IMR-90 (cell line): ENCODE measurements around the gene FGFR4. TPM values are rescaled to one million over a fixed set of nuclear protein-coding genes. Genes with fewer than 3 reads are reported as not detected.

Experiments used
- ATAC-seq: fragments of 200-7000 bp; cut with Tn5 transposase; 2 replicates; pipeline ENCODE4 v1.9.1; 2020; ENCODE audit warnings: low read depth, mild to moderate bottlenecking, moderate library complexity
- BruUV-seq: library from RNA; stranded (reverse); fragments of 400-500 nt; replicated peaks from 2 replicates; lab custom pipeline; 2021; lab: Mats Ljungman, UMichigan
- CTCF ChIA-PET: fragments of 300-600 bp; formaldehyde crosslinking; extraction: SDS; loops from one replicate; lab custom pipeline; 2021; ENCODE audit warnings: antibody characterized with exemption; lab: Yijun Ruan, JAX
- POLR2A ChIA-PET: fragments of 300-600 bp; sonication (Branson Sonifier 250); formaldehyde crosslinking; loops from one replicate; lab custom pipeline; 2022; ENCODE audit warnings: antibody characterized with exemption; ENCODE audit not compliant: unreplicated experiment; lab: Charles Lee
- DNase-seq: peaks from one replicate; pipeline ENCODE4 v3.0.0; 2013
- H2AFZ ChIP-seq: replicated peaks from 2 replicates; pipeline ENCODE3; 2013; ENCODE audit warnings: low read length, mild to moderate bottlenecking; ENCODE audit not compliant: poor library complexity
- H2AK5ac ChIP-seq: 2 replicates; pipeline ENCODE4 v1.6.1; 2013; ENCODE audit warnings: low read depth, low read length, inconsistent platforms
- H2AK9ac ChIP-seq: replicated peaks from 2 replicates; pipeline ENCODE3; 2013; ENCODE audit warnings: mild to moderate bottlenecking, low read depth, low read length, moderate library complexity; ENCODE audit not compliant: poor library complexity
- H2BK120ac ChIP-seq: 2 replicates; pipeline ENCODE4 v1.6.1; 2013; ENCODE audit warnings: low read depth, low read length, inconsistent platforms
- H2BK15ac ChIP-seq: 3 replicates; pipeline ENCODE4 v1.6.1; 2013; ENCODE audit warnings: low read depth, low read length, inconsistent platforms
- H2BK20ac ChIP-seq: 2 replicates; pipeline ENCODE4 v1.6.1; 2013; ENCODE audit warnings: low read depth, mild to moderate bottlenecking, inconsistent platforms, low read length, moderate library complexity
- H2BK5ac ChIP-seq: 2 replicates; pipeline ENCODE4 v1.6.1; 2013; ENCODE audit warnings: mild to moderate bottlenecking, low read depth, low read length, inconsistent platforms; ENCODE audit not compliant: poor library complexity, severe bottlenecking
- H3K14ac ChIP-seq: replicated peaks from 2 replicates; pipeline ENCODE4 v1.6.1; 2013; ENCODE audit warnings: low read depth, low read length, inconsistent platforms
- H3K18ac ChIP-seq: 2 replicates; pipeline ENCODE4 v1.6.1; 2013; ENCODE audit warnings: low read depth, low read length, control low read depth
- H3K23ac ChIP-seq: 2 replicates; pipeline ENCODE4 v1.6.1; 2013; ENCODE audit warnings: low read depth, low read length, inconsistent platforms
- H3K27ac ChIP-seq: 2 replicates; pipeline ENCODE4 v1.5.1; 2013; ENCODE audit warnings: mild to moderate bottlenecking, control low read depth, low read length; ENCODE audit not compliant: insufficient read depth
- H3K27me3 ChIP-seq: 2 replicates; pipeline ENCODE4 v1.6.1; 2013; ENCODE audit warnings: low read length; ENCODE audit not compliant: control insufficient read depth, insufficient read depth
- H3K36me3 ChIP-seq: 2 replicates; pipeline ENCODE4 v1.6.1; 2013; ENCODE audit warnings: low read length, mixed read lengths; ENCODE audit not compliant: control insufficient read depth, insufficient read depth
- H3K4ac ChIP-seq: 2 replicates; pipeline ENCODE4 v1.6.1; 2013; ENCODE audit warnings: low read depth, low read length, inconsistent platforms
- H3K4me1 ChIP-seq: 2 replicates; pipeline ENCODE4 v1.6.1; 2013; ENCODE audit warnings: low read length, mixed read lengths; ENCODE audit not compliant: control insufficient read depth, insufficient read depth
- H3K4me2 ChIP-seq: 2 replicates; pipeline ENCODE4 v1.6.1; 2013; ENCODE audit warnings: low read depth, mild to moderate bottlenecking, control low read depth, low read length, moderate library complexity
- H3K4me3 ChIP-seq: 2 replicates; pipeline ENCODE4 v1.5.1; 2013; ENCODE audit warnings: low read depth, mild to moderate bottlenecking, control low read depth, low read length, moderate library complexity; ENCODE audit not compliant: insufficient read depth
- H3K56ac ChIP-seq: 2 replicates; pipeline ENCODE4 v1.6.1; 2013; ENCODE audit warnings: low read length, inconsistent platforms; ENCODE audit not compliant: insufficient read depth; ENCODE audit errors: extremely low read depth
- H3K79me1 ChIP-seq, 2 experiments: 2 replicates each; pipeline ENCODE4 v1.6.1; 2013; ENCODE audit warnings: low read length in 2 of 2, inconsistent platforms in 1 of 2, low read depth in 1 of 2
- H3K9ac ChIP-seq: 2 replicates; pipeline ENCODE4 v1.6.1; 2013; ENCODE audit warnings: low read depth, low read length, control low read depth
- H3K9me1 ChIP-seq: 2 replicates; pipeline ENCODE4 v1.6.1; 2013; ENCODE audit warnings: low read length, inconsistent platforms; ENCODE audit not compliant: insufficient read depth
- H3K9me3 ChIP-seq: 2 replicates; pipeline ENCODE4 v1.6.1; 2013; ENCODE audit warnings: low read length; ENCODE audit not compliant: control insufficient read depth, insufficient read depth
- H4K20me1 ChIP-seq: 2 replicates; pipeline ENCODE4 v1.6.1; 2013; ENCODE audit warnings: low read length, inconsistent platforms; ENCODE audit not compliant: insufficient read depth
- H4K5ac ChIP-seq: 2 replicates; pipeline ENCODE4 v1.6.1; 2013; ENCODE audit warnings: mild to moderate bottlenecking, low read depth, low read length, control low read depth
- H4K8ac ChIP-seq, 2 experiments: 2 replicates each; pipeline ENCODE4 v1.6.1; 2013; ENCODE audit warnings: low read depth in 2 of 2, low read length in 2 of 2, control low read depth in 1 of 2, inconsistent platforms in 1 of 2
- H4K91ac ChIP-seq: 2 replicates; pipeline ENCODE4 v1.6.1; 2013; ENCODE audit warnings: low read depth, low read length, inconsistent platforms; ENCODE audit not compliant: insufficient read depth
- BHLHE40 ChIP-seq: fragments of 150-350 bp; IDR thresholded peaks from 2 replicates; pipeline ENCODE4 v1.6.1; 2016; ENCODE audit warnings: mild to moderate bottlenecking, low read depth, low read length
- MAFK ChIP-seq: IDR thresholded peaks from 2 replicates; pipeline ENCODE4 v1.6.1; 2012; ENCODE audit warnings: low read depth, low read length, improper control_type of control experiment
- NFE2L2 ChIP-seq: fragments of 150-350 bp; IDR thresholded peaks from 2 replicates; pipeline ENCODE4 v1.6.1; 2016; ENCODE audit warnings: low read depth, mild to moderate bottlenecking, low read length
- RAD21 ChIP-seq: IDR thresholded peaks from 2 replicates; pipeline ENCODE4 v1.6.1; 2012; ENCODE audit warnings: low read length, improper control_type of control experiment
- RCOR1 ChIP-seq: IDR thresholded peaks from 2 replicates; pipeline ENCODE4 v1.6.1; 2012; ENCODE audit warnings: mild to moderate bottlenecking, low read length, improper control_type of control experiment; ENCODE audit not compliant: insufficient replicate concordance
- SMC3 ChIP-seq: fragments of 150-350 bp; IDR thresholded peaks from 2 replicates; pipeline ENCODE4 v1.6.1; 2016; ENCODE audit warnings: low read depth, mild to moderate bottlenecking, antibody characterized with exemption, low read length, moderate library complexity
- WGBS, 2 experiments: methylation state at CpG; one replicate each; pipeline versions ENCODE4 v1.1.5 to v1.1.7; 2013; ENCODE audit warnings: missing lambda C conversion rate in 2 of 2; ENCODE audit not compliant: insufficient read length in 1 of 2; ENCODE audit errors: extremely low coverage in 2 of 2; 5-methylcytosine and 5-hydroxymethylcytosine counted together
- dilution Hi-C: fragments of 300-500 bp; cut with HindIII; formaldehyde crosslinking; loops from one replicate; pipeline ENCODE4 v1.14.3; 2018; ENCODE audit warnings: low sequenced_read_pairs; ENCODE audit not compliant: unreplicated experiment
- in situ Hi-C: fragments of 300-500 bp; cut with MboI; formaldehyde crosslinking; loops from 3 replicates; pipeline ENCODE4 v1.14.3; 2019; ENCODE audit warnings: low sequenced_read_pairs, inconsistent platforms, mixed read lengths
- intact Hi-C: fragments of 100-400 bp; cut with micrococcal nuclease; formaldehyde crosslinking; loops from 2 replicates; pipeline ENCODE4 v1.10.0; 2022
- polyA plus RNA-seq, 3 experiments: library from polyadenylated mRNA; depleted of rRNA; stranded (reverse); fragments of >200 nt; gene quantifications; 2 replicates each; pipeline ENCODE4 v1.2.3, GENCODE V29; 2012; ENCODE audit warnings: low replicate concordance in 1 of 3
- total RNA-seq: library from RNA; depleted of rRNA; stranded (reverse); fragments of >200 nt; gene quantifications from 2 replicates; pipeline ENCODE4 v1.2.3, GENCODE V29; 2012
- TF ChIP-seq, protein P1 (sequence below): conservative IDR thresholded peaks from 2 replicates; pipeline ENCODE4 v1.5.1; 2012; ENCODE audit warnings: mild to moderate bottlenecking, low read depth, low read length, improper control_type of control experiment
- TF ChIP-seq, protein P2 (sequence below): fragments of 150-350 bp; IDR thresholded peaks from 2 replicates; pipeline ENCODE4 v1.6.1; 2017; ENCODE audit warnings: mild to moderate bottlenecking, antibody characterized with exemption, low read length, low read depth

FGFR4 gene
- total and polyA plus RNA-seq, 2 of the 4 experiments (the other 2 are of a cell fraction) = 0.90 to 2.4 TPM

GRCh38 chr5:177085985-177086653 lies 596 bp upstream of the FGFR4 start:
- no peaks in the 10 kb centered on the region; the same call in 1 of the 2 replicates for H4K20me1 ChIP-seq
- H3K9me1 ChIP-seq = 0 out of 2 replicates have a peak, but pooled peaks cover 3% of the 10 kb centered on the region
- dilution Hi-C loops = no loop called here
- H2BK120ac ChIP-seq = no peak overlapping the region
- no peak overlapping the region for H3K23ac ChIP-seq
- H3K4ac ChIP-seq = no peak overlapping the region
- H3K56ac ChIP-seq = no peak overlapping the region
- no peak overlapping the region for H2AFZ ChIP-seq
- POLR2A ChIA-PET = no interaction called here
- CTCF ChIA-PET = interaction anchor here (0.7 to 1.3 kb wide), 4 partner anchors 12 to 26 kb away, joined by 3 to 7 read pairs (median 3); no protein-coding TSS in a partner anchor
- no peak overlapping the region for H4K91ac ChIP-seq
- H3K4me1 ChIP-seq = peaks cover 9% of the 10 kb centered on the region; the same call in 1 of the 2 replicates
- no peak overlapping the region for H2BK5ac ChIP-seq
- no peak overlapping the region for H3K4me3 ChIP-seq
- no peak overlapping the region for H2AK5ac ChIP-seq
- H3K27ac ChIP-seq = no peak overlapping the region
- ATAC-seq (no peak), DNase-seq (no peak)
- no peak overlapping the region for H2BK20ac ChIP-seq
- no peak overlapping the region for H4K8ac ChIP-seq
- peaks cover 8% of the 10 kb centered on the region for H3K27me3 ChIP-seq
- in situ Hi-C loops = no loop called here
- 59% methylated on average over 6 of the region's 13 CpGs; no CpG with 5 or more reads in 1 of the 2 experiments for WGBS, 2 experiments
- H2BK15ac ChIP-seq = no peak overlapping the region
- no peak overlapping the region for H2AK9ac ChIP-seq
- H3K4me2 ChIP-seq = no peak overlapping the region
- peaks cover 2% of the 10 kb centered on the region; the same call in 1 of the 2 replicates for H3K36me3 ChIP-seq
- intact Hi-C loops = no loop called here
- H3K9me3 ChIP-seq = no peaks in the 10 kb centered on the region
- H3K79me1 ChIP-seq = no peaks in the 10 kb centered on the region
- H4K5ac ChIP-seq = no peak overlapping the region
- TF ChIP-seq MAFK (no peak), NFE2L2 (no peak), RAD21 (no peak), BHLHE40 (no peak), SMC3 (no peak), RCOR1 (no peak)
- TF ChIP-seq, protein P1, sequence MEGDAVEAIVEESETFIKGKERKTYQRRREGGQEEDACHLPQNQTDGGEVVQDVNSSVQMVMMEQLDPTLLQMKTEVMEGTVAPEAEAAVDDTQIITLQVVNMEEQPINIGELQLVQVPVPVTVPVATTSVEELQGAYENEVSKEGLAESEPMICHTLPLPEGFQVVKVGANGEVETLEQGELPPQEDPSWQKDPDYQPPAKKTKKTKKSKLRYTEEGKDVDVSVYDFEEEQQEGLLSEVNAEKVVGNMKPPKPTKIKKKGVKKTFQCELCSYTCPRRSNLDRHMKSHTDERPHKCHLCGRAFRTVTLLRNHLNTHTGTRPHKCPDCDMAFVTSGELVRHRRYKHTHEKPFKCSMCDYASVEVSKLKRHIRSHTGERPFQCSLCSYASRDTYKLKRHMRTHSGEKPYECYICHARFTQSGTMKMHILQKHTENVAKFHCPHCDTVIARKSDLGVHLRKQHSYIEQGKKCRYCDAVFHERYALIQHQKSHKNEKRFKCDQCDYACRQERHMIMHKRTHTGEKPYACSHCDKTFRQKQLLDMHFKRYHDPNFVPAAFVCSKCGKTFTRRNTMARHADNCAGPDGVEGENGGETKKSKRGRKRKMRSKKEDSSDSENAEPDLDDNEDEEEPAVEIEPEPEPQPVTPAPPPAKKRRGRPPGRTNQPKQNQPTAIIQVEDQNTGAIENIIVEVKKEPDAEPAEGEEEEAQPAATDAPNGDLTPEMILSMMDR = no peak
- TF ChIP-seq, protein P2, sequence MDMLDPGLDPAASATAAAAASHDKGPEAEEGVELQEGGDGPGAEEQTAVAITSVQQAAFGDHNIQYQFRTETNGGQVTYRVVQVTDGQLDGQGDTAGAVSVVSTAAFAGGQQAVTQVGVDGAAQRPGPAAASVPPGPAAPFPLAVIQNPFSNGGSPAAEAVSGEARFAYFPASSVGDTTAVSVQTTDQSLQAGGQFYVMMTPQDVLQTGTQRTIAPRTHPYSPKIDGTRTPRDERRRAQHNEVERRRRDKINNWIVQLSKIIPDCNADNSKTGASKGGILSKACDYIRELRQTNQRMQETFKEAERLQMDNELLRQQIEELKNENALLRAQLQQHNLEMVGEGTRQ = no peak
- BruUV-seq = no TSS peak
- no peak overlapping the region for H3K14ac ChIP-seq
- H3K18ac ChIP-seq = no peak overlapping the region
- H3K9ac ChIP-seq = no peak overlapping the region
